Ovary (tissue), 9 donors: ENCODE data around the gene ELF3. TPM values are rescaled to one million over a fixed set of nuclear protein-coding genes. Genes with fewer than 3 reads are reported as not detected.

Experiments
- DNase-seq, 5 donors: peaks; one replicate each; pipeline ENCODE4 v3.0.0-alpha.2; 2019 to 2020
- H3K27ac ChIP-seq, 2 donors: fragments of 200-600 bp; one replicate each; pipeline versions ENCODE4 v1.5.1 to v1.8.0; 2019 to 2022
- H3K27me3 ChIP-seq: fragments of 200-600 bp; one replicate; pipeline ENCODE4 v1.8.0; 2022
- H3K36me3 ChIP-seq: fragments of 200-600 bp; sonication (generic); one replicate; pipeline ENCODE4 v1.5.1; 2019
- H3K4me1 ChIP-seq: one replicate; pipeline ENCODE4 v1.8.1; 2013; ENCODE audit warnings: mild to moderate bottlenecking, moderate library complexity; ENCODE audit not compliant: insufficient read depth
- H3K4me3 ChIP-seq: fragments of 200-600 bp; sonication (generic); one replicate; pipeline ENCODE4 v1.5.1; 2017
- H3K9me3 ChIP-seq, 2 donors: fragments of 200-600 bp in 1 of 2; sonication (generic) in 1 of 2; one replicate each; pipeline versions ENCODE4 v1.5.1 to v1.8.1; 2013 to 2019; ENCODE audit warnings: mild to moderate bottlenecking in 1 of 2, moderate library complexity in 1 of 2
- CTCF ChIP-seq, 3 donors: fragments of 450-650 bp in 2 of 3; fragments of 200-600 bp in 1 of 3; IDR thresholded peaks; one replicate each; pipeline versions ENCODE4 v1.5.1 to v1.8.0; 2016 to 2022; ENCODE audit warnings: antibody characterized with exemption in 3 of 3, mild to moderate bottlenecking in 1 of 3
- EP300 ChIP-seq: sonication (generic); formaldehyde crosslinking; IDR thresholded peaks from one replicate; pipeline ENCODE4 v1.6.1; 2017; ENCODE audit warnings: antibody characterized with exemption
- POLR2A ChIP-seq: fragments of 450-650 bp; IDR thresholded peaks from one replicate; pipeline ENCODE4 v1.6.1; 2017; ENCODE audit warnings: antibody characterized with exemption, mild to moderate bottlenecking, moderate library complexity
- WGBS, 3 donors: extraction: QIAGEN DNeasy Blood & Tissue Kit in 1 of 3; methylation state at CpG; one replicate each; pipeline versions ENCODE4 v1.1.5 to v1.1.7; 2013 to 2017; 5-methylcytosine and 5-hydroxymethylcytosine counted together
- intact Hi-C, 4 donors: fragments of 100-400 bp; cut with DNase I; formaldehyde crosslinking; loops; one replicate each; pipeline versions ENCODE4 v1.11.0 to v1.15.1; 2022 to 2023
- polyA plus RNA-seq, 2 donors: library from polyadenylated mRNA; stranded (reverse); fragments of 200-250 nt in 1 of 2; fragments of 350-450 nt in 1 of 2; fragmentation: Illumina TruSeq in 1 of 2; extraction: RNeasy Lipid Tissue Mini Kit (QIAGEN cat#74804) in 1 of 2; gene quantifications; one replicate each; pipeline ENCODE4 v1.2.3, GENCODE V29; 2013 to 2014
- total RNA-seq, 7 donors: library from RNA; depleted of rRNA in 2 of 7; stranded (reverse); fragments of >200 nt in 2 of 7; fragmentation: NEBNext Ultra II Directional in 3 of 7; extraction: Animal tissue kit (Norgen Biotek cat#: 25700) in 3 of 7; gene quantifications; one replicate each; pipeline versions ENCODE4 v1.1.0 to v1.2.4, GENCODE V29; 2016 to 2023
- donor health status: DM: no; HTN: no; CAD: no; lungs with moderate emphysema.
- donor health status: DM: no; HTN: no; CAD: no.
- donor health status: Bipolar disorder and iron deficiency.
- donor health status: DM: yes; HTN: yes; CAD: no.
- donor health status: DM: no; HTN: no; CAD: no.
- donor health status: DM: yes; HTN: yes; CAD: no.

ELF3 gene
- total and polyA plus RNA-seq, 9 donors, result 0.05 to 1,154 (median 3.8) TPM

DNA sequence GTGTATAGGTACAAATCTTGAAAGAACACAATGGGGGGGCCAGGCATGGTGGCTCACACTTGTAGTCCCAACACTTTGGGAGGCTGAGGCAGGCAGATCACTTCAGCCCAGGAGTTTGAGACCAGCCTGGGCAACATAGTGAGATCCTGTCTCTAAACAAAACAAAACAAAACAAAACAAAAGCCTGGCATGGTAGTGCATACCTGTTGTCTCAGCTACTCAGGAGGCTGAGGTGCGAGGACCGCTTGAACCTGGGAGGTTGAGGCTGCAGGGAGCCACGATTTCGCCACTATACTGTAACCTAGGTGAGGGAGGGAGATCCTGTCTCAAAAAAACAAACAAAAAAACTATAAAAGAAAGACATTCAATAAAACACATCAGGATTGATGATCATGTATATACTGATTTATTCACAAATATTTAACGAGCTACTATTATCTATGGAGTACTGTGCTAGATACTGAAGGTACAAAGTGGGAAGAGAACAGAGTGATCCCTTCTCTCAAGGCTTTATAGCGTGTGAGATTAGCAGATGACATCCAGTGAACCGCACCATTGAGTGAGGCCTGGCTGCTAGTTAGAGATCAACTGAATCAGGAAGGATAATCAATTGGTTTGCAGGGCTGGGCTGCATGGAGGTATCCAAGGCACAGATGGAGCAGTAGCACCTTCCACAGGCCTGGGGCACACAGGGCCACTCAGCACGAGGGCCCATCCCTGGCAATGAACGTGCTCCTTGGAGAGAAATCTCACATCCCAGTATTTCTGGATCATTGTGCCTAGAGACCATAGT, 26.4 kb downstream of the ELF3 start:
- peaks cover 2% of the 10 kb centered on the region for H3K4me1 ChIP-seq
- no peaks in the 10 kb centered on the region for H3K9me3 ChIP-seq
- intact Hi-C loops, result no loop called here
- DNase-seq, result no peak
- TF ChIP-seq EP300, result no peak
- no peak for TF ChIP-seq CTCF (IDR thresholded peaks at IDR 0.05)
- TF ChIP-seq POLR2A, result no peak
- H3K36me3 ChIP-seq, result no peaks in the 10 kb centered on the region
- no peak overlapping the region for H3K27ac ChIP-seq
- WGBS, 3 donors, result 90 to 96% (median 94%) methylated on average over 9 of the region's 9 CpGs
- no peaks in the 10 kb centered on the region for H3K27me3 ChIP-seq
- H3K4me3 ChIP-seq, result no peak overlapping the region

- intact Hi-C loops, result no loop called here
- no peak for DNase-seq
- TF ChIP-seq POLR2A, result no peak
- Histone ChIP-seq H3K27me3 (no peaks in the 10 kb centered on the region), H3K27ac (no peak overlapping the region), H3K4me1 (peaks cover 2% of the 10 kb centered on the region), H3K4me3 (no peak overlapping the region), H3K36me3 (no peaks in the 10 kb centered on the region), H3K9me3 (no peaks in the 10 kb centered on the region)
- WGBS, 3 donors, result 70 to 80% (median 74%) methylated on average over 4 of the region's 4 CpGs
Observed at GRCh38 chr1:202037706-202038296, 27.4 kb downstream of the ELF3 start.

DNA sequence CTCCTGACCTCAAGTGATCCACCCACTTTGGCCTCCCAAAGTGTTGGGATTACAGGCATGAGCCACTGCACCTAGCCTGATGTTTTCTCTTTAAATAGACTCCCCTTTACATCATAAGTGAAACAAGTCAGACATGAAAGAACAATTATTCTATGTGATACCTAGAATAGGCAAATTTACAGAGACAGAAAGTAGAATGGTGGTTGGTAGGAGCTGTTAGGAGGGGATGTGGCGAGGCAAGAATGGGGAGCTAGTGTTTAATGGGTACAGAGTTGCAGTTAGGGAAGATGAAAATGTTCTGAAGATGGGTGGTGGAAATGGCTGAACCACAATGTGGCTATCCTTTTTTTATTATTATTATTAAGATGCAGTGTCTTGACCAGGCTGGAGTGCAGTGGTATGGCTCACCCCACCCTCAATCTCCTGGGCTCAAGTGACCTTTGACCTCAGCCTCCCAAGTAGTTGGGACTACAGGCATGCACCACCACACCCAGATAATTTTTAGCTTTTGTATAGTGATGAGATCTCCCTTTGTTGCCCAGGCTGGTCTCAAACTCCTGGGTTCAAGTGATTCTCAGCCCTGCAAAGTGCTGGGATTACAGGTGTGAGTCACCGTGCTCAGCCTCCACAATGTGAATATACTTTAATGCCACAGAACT, 28.4 kb downstream of the ELF3 start:
- Histone ChIP-seq H3K4me3 (no peak overlapping the region), H3K4me1 (peaks cover 2% of the 10 kb centered on the region), H3K36me3 (no peaks in the 10 kb centered on the region), H3K9me3 (no peaks in the 10 kb centered on the region), H3K27ac (no peak overlapping the region), H3K27me3 (no peaks in the 10 kb centered on the region)
- no peak for DNase-seq
- WGBS, 3 donors, result 91 to 98% (median 96%) methylated on average over 2 of the region's 2 CpGs
- TF ChIP-seq CTCF (IDR thresholded peaks at IDR 0.05), result no peak
- no peak for TF ChIP-seq POLR2A
- no peak for TF ChIP-seq EP300
- intact Hi-C loops, result no loop called here

DNA sequence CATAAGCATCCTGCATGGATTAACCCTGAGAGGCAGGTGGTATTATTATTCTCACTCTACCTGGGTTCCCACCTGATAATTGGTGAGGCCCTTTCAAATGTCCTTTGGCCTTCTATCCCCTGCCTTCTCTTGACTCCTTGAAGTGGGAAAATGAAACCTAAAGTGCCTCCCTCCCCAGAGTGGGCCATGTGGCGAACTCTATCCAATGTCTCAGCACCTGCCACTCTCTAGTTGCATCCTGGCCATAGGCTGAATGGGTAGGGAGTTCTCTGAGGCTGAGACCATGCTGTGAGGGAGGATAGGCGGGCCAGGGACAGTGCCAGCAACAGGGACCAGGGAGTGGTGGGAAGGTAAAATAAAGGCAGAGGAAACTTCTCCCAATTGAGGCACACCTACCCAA, 35.3 kb downstream of the ELF3 start:
- H3K36me3 ChIP-seq, result no peaks in the 10 kb centered on the region
- WGBS, 3 donors, result 89 to 96% (median 94%) methylated on average over 2 of the region's 2 CpGs
- intact Hi-C loops, result no loop called here
- H3K27ac ChIP-seq, result no peak overlapping the region
- H3K4me3 ChIP-seq, result no peak overlapping the region
- no peaks in the 10 kb centered on the region for H3K27me3 ChIP-seq
- H3K4me1 ChIP-seq, result no peaks in the 10 kb centered on the region
- TF ChIP-seq CTCF (IDR thresholded peaks at IDR 0.05) (no peak), POLR2A (no peak), EP300 (no peak)
- H3K9me3 ChIP-seq, result no peaks in the 10 kb centered on the region
- no peak for DNase-seq
